SU-DHL-6 (cell line): ENCODE results near the gene ZNF467.

Source experiments
- H2AFZ ChIP-seq: fragments of 200-600 bp; sonication (generic); 2 replicates; pipeline ENCODE4 v1.6.1; 2014; ENCODE audit warnings: low read depth, mild to moderate bottlenecking, moderate library complexity, mixed read lengths, antibody characterized with exemption, low read length; ENCODE audit not compliant: severe bottlenecking
- H3F3A ChIP-seq: fragments of 200-600 bp; shearing (Covaris generic); 2 replicates; pipeline ENCODE4 v1.6.0; 2016; ENCODE audit warnings: antibody characterized with exemption, mild to moderate bottlenecking; ENCODE audit not compliant: insufficient read depth
- H3K27ac ChIP-seq: fragments of 200-600 bp; sonication (generic); 2 replicates; pipeline ENCODE4 v1.5.1; 2016; ENCODE audit warnings: low read depth, mild to moderate bottlenecking, low read length, moderate library complexity, mixed read lengths
- H3K27me3 ChIP-seq: fragments of 200-600 bp; sonication (generic), shearing (Covaris generic); 2 replicates; pipeline ENCODE4 v1.6.0; 2014; ENCODE audit warnings: mild to moderate bottlenecking, low read length
- H3K36me3 ChIP-seq: fragments of 200-600 bp; sonication (generic); 2 replicates; pipeline ENCODE4 v1.6.1; 2014; ENCODE audit warnings: mild to moderate bottlenecking, low read length, mixed read lengths
- H3K4me2 ChIP-seq: fragments of 300-600, 200-600 bp; shearing (Covaris generic), sonication (generic); 2 replicates; pipeline ENCODE4 v1.6.0; 2014; ENCODE audit warnings: low read length, low read depth, mild to moderate bottlenecking; ENCODE audit not compliant: poor library complexity, severe bottlenecking
- H3K4me3 ChIP-seq: fragments of 200-600 bp; sonication (generic); 2 replicates; pipeline ENCODE4 v1.5.1; 2014; ENCODE audit warnings: antibody characterized with exemption, low read length, mild to moderate bottlenecking, mixed read lengths; ENCODE audit not compliant: insufficient read depth, poor library complexity, severe bottlenecking
- H3K79me2 ChIP-seq: fragments of 200-600 bp; sonication (generic); 2 replicates; pipeline ENCODE4 v1.6.1; 2014; ENCODE audit warnings: mild to moderate bottlenecking, low read length, moderate library complexity; ENCODE audit not compliant: insufficient read depth
- H3K9ac ChIP-seq: fragments of 200-600 bp; sonication (generic); 2 replicates; pipeline ENCODE4 v1.7.0; 2014; ENCODE audit warnings: mild to moderate bottlenecking, low read length
- H3K9me2 ChIP-seq: fragments of 200-600 bp; sonication (generic); replicated peaks from 2 replicates; pipeline ENCODE4 v1.6.1; 2014; ENCODE audit warnings: low read length; ENCODE audit not compliant: insufficient read depth
- H3K9me3 ChIP-seq: fragments of 200-600 bp; sonication (generic); 2 replicates; pipeline ENCODE4 v1.6.1; 2014; ENCODE audit warnings: low read length, mixed read lengths; ENCODE audit not compliant: insufficient read depth
- H4K20me1 ChIP-seq: fragments of 200-600 bp; sonication (generic); 2 replicates; pipeline ENCODE4 v1.6.1; 2014; ENCODE audit warnings: low read depth, mild to moderate bottlenecking, antibody characterized with exemption, low read length, moderate library complexity, mixed read lengths
- EZH2phosphoT487 ChIP-seq: fragments of 200-600 bp; sonication (generic), shearing (Covaris generic); conservative IDR thresholded peaks from 2 replicates; pipeline ENCODE4 v1.6.1; 2018; ENCODE audit warnings: mild to moderate bottlenecking, antibody characterized with exemption, low read length, moderate library complexity, mixed read lengths
- TF ChIP-seq, protein P1 (sequence below): fragments of 200-600 bp; sonication (generic); IDR thresholded peaks from one replicate; pipeline ENCODE4 v1.5.1; 2017; ENCODE audit warnings: antibody characterized with exemption, mild to moderate bottlenecking, low read length, moderate library complexity; ENCODE audit not compliant: insufficient read depth, poor library complexity, severe bottlenecking

The ZNF467 gene

GRCh38 chr7:149733131-149733923, 40.1 kb downstream of the ZNF467 start:
- Histone ChIP-seq H2AFZ (no peak overlapping the region), H3K27ac (no peak overlapping the region), H3K9me2 (no peaks in the 10 kb centered on the region), H3K4me3 (no peak overlapping the region), H3K4me2 (no peak overlapping the region), H3K9ac (no peak overlapping the region), H3K79me2 (no peaks in the 10 kb centered on the region), H4K20me1 (no peaks in the 10 kb centered on the region), H3K27me3 (no peaks in the 10 kb centered on the region), H3F3A (no peaks in the 10 kb centered on the region), H3K9me3 (no peaks in the 10 kb centered on the region), H3K36me3 (no peaks in the 10 kb centered on the region)
- TF ChIP-seq EZH2phosphoT487 = no peak
- TF ChIP-seq, protein P1, sequence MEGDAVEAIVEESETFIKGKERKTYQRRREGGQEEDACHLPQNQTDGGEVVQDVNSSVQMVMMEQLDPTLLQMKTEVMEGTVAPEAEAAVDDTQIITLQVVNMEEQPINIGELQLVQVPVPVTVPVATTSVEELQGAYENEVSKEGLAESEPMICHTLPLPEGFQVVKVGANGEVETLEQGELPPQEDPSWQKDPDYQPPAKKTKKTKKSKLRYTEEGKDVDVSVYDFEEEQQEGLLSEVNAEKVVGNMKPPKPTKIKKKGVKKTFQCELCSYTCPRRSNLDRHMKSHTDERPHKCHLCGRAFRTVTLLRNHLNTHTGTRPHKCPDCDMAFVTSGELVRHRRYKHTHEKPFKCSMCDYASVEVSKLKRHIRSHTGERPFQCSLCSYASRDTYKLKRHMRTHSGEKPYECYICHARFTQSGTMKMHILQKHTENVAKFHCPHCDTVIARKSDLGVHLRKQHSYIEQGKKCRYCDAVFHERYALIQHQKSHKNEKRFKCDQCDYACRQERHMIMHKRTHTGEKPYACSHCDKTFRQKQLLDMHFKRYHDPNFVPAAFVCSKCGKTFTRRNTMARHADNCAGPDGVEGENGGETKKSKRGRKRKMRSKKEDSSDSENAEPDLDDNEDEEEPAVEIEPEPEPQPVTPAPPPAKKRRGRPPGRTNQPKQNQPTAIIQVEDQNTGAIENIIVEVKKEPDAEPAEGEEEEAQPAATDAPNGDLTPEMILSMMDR = no peak

- H2AFZ ChIP-seq = no peak overlapping the region
- no peak overlapping the region for H3K4me2 ChIP-seq
- no peaks in the 10 kb centered on the region for H3K9me3 ChIP-seq
- no peaks in the 10 kb centered on the region for H4K20me1 ChIP-seq
- no peak overlapping the region for H3K9ac ChIP-seq
- H3K27ac ChIP-seq = no peak overlapping the region
- TF ChIP-seq, protein P1 = no peak
- no peak for TF ChIP-seq EZH2phosphoT487
- H3K27me3 ChIP-seq = no peaks in the 10 kb centered on the region
- H3K4me3 ChIP-seq = no peak overlapping the region
- no peaks in the 10 kb centered on the region for H3K79me2 ChIP-seq
- H3F3A ChIP-seq = no peaks in the 10 kb centered on the region
- no peaks in the 10 kb centered on the region for H3K36me3 ChIP-seq
- H3K9me2 ChIP-seq = no peaks in the 10 kb centered on the region
Observed at GRCh38 chr7:149732611-149733010, 40.8 kb downstream of the ZNF467 start.

DNA sequence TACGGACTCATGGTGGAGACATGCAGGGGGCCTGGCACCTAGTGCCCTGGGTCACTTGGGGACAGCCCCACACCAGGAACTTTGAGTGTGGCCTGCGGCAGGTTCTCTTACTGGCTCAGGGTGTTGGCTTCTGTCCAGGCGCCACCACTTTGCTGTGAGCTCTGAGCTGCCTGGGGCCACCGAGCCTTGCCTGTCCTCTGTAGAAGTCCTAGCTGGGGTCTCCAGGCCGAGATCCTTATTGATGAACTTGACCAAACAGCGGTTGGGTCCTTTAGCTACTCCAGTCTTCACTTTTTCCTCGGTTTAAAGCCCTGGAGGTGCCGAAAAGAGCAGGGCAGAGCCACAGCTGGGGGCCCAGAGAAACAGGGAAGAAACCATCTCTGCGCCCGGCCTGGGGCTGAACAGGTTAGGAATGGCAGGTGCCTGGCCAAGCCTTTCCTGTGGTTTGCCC, 41.3 kb downstream of the ZNF467 start:
- Histone ChIP-seq H3K27me3 (no peaks in the 10 kb centered on the region), H3K36me3 (no peaks in the 10 kb centered on the region), H3K27ac (no peak overlapping the region), H3K4me3 (no peak overlapping the region), H3K9ac (no peak overlapping the region), H3K9me2 (no peaks in the 10 kb centered on the region), H4K20me1 (no peaks in the 10 kb centered on the region), H3F3A (no peaks in the 10 kb centered on the region), H3K4me2 (no peak overlapping the region), H3K79me2 (no peaks in the 10 kb centered on the region), H2AFZ (no peak overlapping the region), H3K9me3 (no peaks in the 10 kb centered on the region)
- TF ChIP-seq, protein P1 = no peak
- TF ChIP-seq EZH2phosphoT487 = no peak
